GM12801 (cell line): Measurements from ENCODE around the gene PDLIM4.

Experiments
- CTCF ChIP-seq: IDR thresholded peaks from one replicate; pipeline ENCODE4 v1.5.1; 2011; ENCODE audit warnings: control low read depth; ENCODE audit not compliant: insufficient read length; ENCODE audit errors: extremely low read depth

PDLIM4 gene

DNA sequence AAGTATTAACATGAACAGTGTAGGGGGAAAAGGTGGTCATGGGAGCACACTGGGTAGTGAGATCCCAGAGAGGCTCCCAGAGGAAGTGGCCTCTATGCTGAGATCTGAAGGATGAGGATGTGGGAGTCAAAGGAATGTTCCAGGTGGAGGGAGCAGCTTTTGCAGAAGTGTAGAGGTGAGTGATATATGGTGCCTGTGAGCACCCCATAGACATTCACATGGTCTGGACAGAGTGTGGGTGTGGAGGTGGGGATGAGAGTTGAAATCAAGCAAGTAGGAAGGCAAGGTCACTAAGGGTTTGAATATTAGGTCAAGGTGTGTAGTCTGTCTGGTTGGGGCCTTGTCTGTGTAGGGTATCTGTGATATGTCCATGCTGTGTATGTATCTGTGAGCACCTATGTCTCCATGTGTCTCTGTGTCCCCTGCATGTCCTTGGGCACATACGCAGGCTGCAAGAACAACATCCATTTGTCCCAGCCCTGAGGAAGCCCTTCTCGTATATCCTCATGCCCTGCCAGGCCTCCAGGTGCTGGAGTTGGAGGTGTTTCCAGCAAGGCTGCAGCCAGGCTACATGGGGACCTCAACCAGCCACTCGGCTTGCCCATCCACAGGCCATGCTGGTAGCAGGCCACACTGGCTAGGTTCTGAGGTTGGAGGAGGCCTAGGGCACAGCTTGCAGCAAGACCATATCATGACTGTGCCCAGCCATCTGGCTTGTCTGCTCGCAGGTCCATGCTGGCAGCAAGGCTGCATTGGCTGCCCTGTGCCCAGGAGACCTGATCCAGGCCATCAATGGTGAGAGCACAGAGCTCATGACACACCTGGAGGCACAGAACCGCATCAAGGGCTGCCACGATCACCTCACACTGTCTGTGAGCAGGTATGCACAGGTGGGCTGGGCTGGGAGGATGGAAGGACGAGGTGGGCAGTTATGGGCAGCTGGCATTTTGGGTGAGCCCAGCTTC is 4.7 kb downstream of the PDLIM4 start:
- no peak for TF ChIP-seq CTCF

GRCh38 chr5:132262882-132263547 is 5.5 kb downstream of the PDLIM4 start:
- TF ChIP-seq CTCF: no peak

DNA sequence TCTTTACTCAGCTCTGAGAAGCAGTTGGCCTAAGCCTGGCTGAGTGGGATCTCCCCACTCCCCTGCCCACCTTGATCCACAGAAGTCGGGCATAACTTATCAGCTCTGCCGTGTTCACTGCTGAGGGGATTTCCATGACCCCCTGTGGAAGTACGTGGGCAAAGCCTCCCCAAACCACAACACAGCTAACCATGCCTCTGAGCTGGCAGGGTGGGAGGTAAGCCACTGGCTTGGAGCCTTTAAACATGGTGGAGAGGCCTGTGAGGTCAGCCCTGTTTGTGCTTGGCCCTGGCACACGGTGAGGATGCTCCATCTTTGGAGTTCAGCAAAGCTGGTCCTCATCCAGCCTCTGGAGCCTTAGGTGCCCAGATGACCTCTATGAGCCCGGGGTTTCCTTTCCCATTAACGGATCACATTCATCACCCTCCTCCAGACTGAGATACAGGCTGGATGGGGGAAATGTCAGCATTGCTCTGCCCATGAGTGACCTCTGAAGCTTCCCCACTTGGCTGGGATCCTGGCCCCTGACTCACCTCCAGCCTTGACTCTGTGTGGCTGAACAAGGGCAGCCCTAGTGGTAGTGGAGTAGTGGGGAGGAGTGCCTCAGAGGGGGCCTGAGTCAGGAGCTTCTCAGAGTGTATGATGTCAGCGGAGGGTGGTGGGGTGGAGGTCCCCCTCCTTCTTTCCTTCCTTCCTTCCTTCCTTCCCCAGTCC is 6.2 kb downstream of the PDLIM4 start:
- no peak for TF ChIP-seq CTCF

DNA sequence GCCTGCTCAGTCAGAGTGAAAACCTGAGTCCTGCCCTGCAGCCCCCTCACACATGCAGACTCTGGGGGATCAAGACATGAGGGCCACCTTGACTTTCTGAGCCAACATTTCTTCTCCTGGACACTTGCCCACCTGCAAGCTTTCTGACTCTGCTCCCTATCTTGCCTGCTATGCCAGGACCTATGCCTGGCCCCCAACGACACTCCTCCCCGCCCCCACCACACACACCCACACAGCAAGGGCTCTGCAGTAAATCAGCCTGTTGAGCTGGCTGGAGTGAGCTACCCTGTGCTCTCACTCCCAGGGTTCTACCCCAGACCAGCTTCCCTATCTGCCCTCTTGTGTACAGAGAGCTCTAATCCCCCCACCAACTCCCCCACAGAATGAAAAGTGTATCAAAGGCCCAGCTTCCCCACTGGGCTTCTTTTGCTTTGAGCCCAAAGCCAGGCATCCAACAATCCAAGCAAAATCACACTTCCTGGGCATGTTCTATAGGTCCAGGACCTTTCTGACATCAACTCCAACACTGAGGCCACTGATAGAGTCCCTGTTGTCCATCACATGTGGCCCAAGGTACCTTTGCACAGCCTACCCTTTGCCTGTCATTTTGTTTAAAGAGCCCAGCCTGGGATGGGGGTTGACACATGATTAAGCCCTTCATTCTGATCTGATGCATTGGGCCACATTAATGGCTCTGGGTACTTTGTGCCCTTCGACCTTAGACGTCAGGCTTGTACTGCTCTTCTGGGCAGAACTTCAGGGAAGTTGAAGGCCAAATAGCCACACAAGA is 7.2 kb downstream of the PDLIM4 start:
- no peak for TF ChIP-seq CTCF

GRCh38 chr5:132265336-132266030 is 8.0 kb downstream of the PDLIM4 start:
- TF ChIP-seq CTCF: no peak

- TF ChIP-seq CTCF: no peak
These were observed 8.7 kb downstream of the PDLIM4 start for GRCh38 chr5:132266031-132266835.
